ENCODE measurements around the gene PROM1. TPM values are rescaled to one million over a fixed set of nuclear protein-coding genes. Genes with fewer than 3 reads are reported as not detected.

Gene PROM1
- polyA plus RNA-seq, 3 donors: not detected

- no peak overlapping the region for H3K4me3 Mint-ChIP-seq
- no peaks in the 10 kb centered on the region for H3K27me3 ChIP-seq (ENCODE audit: control insufficient read depth in 2 of 2, insufficient read depth in 2 of 2, low read length in 2 of 2)
- H3K4me1 ChIP-seq (ENCODE audit: control insufficient read depth in 1 of 2, insufficient read depth in 2 of 2, low read length in 2 of 2): no peaks in the 10 kb centered on the region
- H3K36me3 Mint-ChIP-seq: no peaks in the 10 kb centered on the region
- H3K4me3 ChIP-seq (replicated peaks in 1 of 3; ENCODE audit: low read depth in 2 of 3, low read length in 3 of 3): no peak overlapping the region
- no peaks in the 10 kb centered on the region for H3K79me2 ChIP-seq (ENCODE audit: insufficient read depth, low read length)
- TF ChIP-seq CTCF (IDR thresholded peaks at IDR 0.05): no peak
- peaks cover 0 to 6% (median 4%) of the 10 kb centered on the region in 3 donors for H3K27me3 Mint-ChIP-seq (ENCODE audit: low read depth in 3 of 3)
- no peak overlapping the region for H3K27ac Mint-ChIP-seq
- no peak overlapping the region for H3K27ac ChIP-seq (ENCODE audit: low read depth in 1 of 2, low read length in 2 of 2)
- H3K4me2 ChIP-seq (replicated peaks; ENCODE audit: extremely low read depth, low read length, poor library complexity, severe bottlenecking): no peak overlapping the region
- H3K9me3 ChIP-seq (replicated peaks in 1 of 2; ENCODE audit: control insufficient read depth in 1 of 2, insufficient read depth in 1 of 2, low read length in 2 of 2): no peaks in the 10 kb centered on the region
- no peaks in the 10 kb centered on the region for H3K36me3 ChIP-seq (replicated peaks in 1 of 2; ENCODE audit: control insufficient read depth in 1 of 2, insufficient read depth in 2 of 2, low read length in 2 of 2)
- intact Hi-C loops (cut with micrococcal nuclease): no loop called here
- H4K20me1 ChIP-seq (ENCODE audit: insufficient read depth, low read length): no peaks in the 10 kb centered on the region
- WGBS (ENCODE audit: insufficient coverage): 100% methylated on average over 1 of the region's 7 CpGs
- peaks cover 0 to 3% (median 0%) of the 10 kb centered on the region in 7 donors for H3K9me3 Mint-ChIP-seq
- DNase-seq: no peak
- H2AFZ ChIP-seq (ENCODE audit: insufficient read depth, low read depth, low read length, poor library complexity, severe bottlenecking): no peak overlapping the region
- H3K4me1 Mint-ChIP-seq: no peaks in the 10 kb centered on the region
- H3K9ac ChIP-seq (ENCODE audit: insufficient read depth, low read length, poor library complexity, severe bottlenecking): no peak overlapping the region
These were observed 153.5 kb downstream of the PROM1 start for GRCh38 chr4:15930314-15930713.

GRCh38 chr4:15929540-15929939 lies 154.3 kb downstream of the PROM1 start:
- H3K4me2 ChIP-seq (replicated peaks; ENCODE audit: extremely low read depth, low read length, poor library complexity, severe bottlenecking): no peak overlapping the region
- H3K27ac ChIP-seq (ENCODE audit: low read depth in 1 of 2, low read length in 2 of 2): no peak overlapping the region
- intact Hi-C loops (cut with micrococcal nuclease): no loop called here
- H2AFZ ChIP-seq (ENCODE audit: insufficient read depth, low read depth, low read length, poor library complexity, severe bottlenecking): no peak overlapping the region
- H3K9me3 ChIP-seq (replicated peaks in 1 of 2; ENCODE audit: control insufficient read depth in 1 of 2, insufficient read depth in 1 of 2, low read length in 2 of 2): no peaks in the 10 kb centered on the region
- no peaks in the 10 kb centered on the region for H3K79me2 ChIP-seq (ENCODE audit: insufficient read depth, low read length)
- Mint-ChIP-seq H3K27ac (no peak overlapping the region), H3K27me3 (ENCODE audit: low read depth in 3 of 3) (peaks cover 0 to 6% (median 4%) of the 10 kb centered on the region in 3 donors), H3K4me3 (no peak overlapping the region), H3K4me1 (no peaks in the 10 kb centered on the region), H3K9me3 (peaks cover 0 to 3% (median 0%) of the 10 kb centered on the region in 7 donors), H3K36me3 (no peaks in the 10 kb centered on the region)
- H3K4me3 ChIP-seq (replicated peaks in 1 of 3; ENCODE audit: low read depth in 2 of 3, low read length in 3 of 3): no peak overlapping the region
- no peaks in the 10 kb centered on the region for H3K4me1 ChIP-seq (ENCODE audit: control insufficient read depth in 1 of 2, insufficient read depth in 2 of 2, low read length in 2 of 2)
- no peaks in the 10 kb centered on the region for H3K36me3 ChIP-seq (replicated peaks in 1 of 2; ENCODE audit: control insufficient read depth in 1 of 2, insufficient read depth in 2 of 2, low read length in 2 of 2)
- 97% methylated on average over 2 of the region's 3 CpGs for WGBS (ENCODE audit: insufficient coverage)
- TF ChIP-seq CTCF (IDR thresholded peaks at IDR 0.05): no peak
- DNase-seq: no peak
- no peaks in the 10 kb centered on the region for H4K20me1 ChIP-seq (ENCODE audit: insufficient read depth, low read length)
- H3K27me3 ChIP-seq (ENCODE audit: control insufficient read depth in 2 of 2, insufficient read depth in 2 of 2, low read length in 2 of 2): no peaks in the 10 kb centered on the region
- no peak overlapping the region for H3K9ac ChIP-seq (ENCODE audit: insufficient read depth, low read length, poor library complexity, severe bottlenecking)

Data from CD14-positive monocyte (primary cell).